IMR-90 (cell line): ENCODE data around the gene NCOA3. TPM values are rescaled to one million over a fixed set of nuclear protein-coding genes. Genes with fewer than 3 reads are reported as not detected.
"Not testable (repeated sequence)": the region's sequence is repeated elsewhere in the genome, so short reads cannot be mapped to it uniquely, and the experiment has no call there.

Source experiments
- ATAC-seq: fragments of 200-7000 bp; cut with Tn5 transposase; 2 replicates; pipeline ENCODE4 v1.9.1; 2020; ENCODE audit warnings: low read depth, mild to moderate bottlenecking, moderate library complexity
- BruUV-seq: library from RNA; stranded (reverse); fragments of 400-500 nt; replicated peaks from 2 replicates; lab custom pipeline; 2021; lab: Mats Ljungman, UMichigan
- CTCF ChIA-PET: fragments of 300-600 bp; formaldehyde crosslinking; extraction: SDS; loops from one replicate; lab custom pipeline; 2021; ENCODE audit warnings: antibody characterized with exemption; lab: Yijun Ruan, JAX
- POLR2A ChIA-PET: fragments of 300-600 bp; sonication (Branson Sonifier 250); formaldehyde crosslinking; loops from one replicate; lab custom pipeline; 2022; ENCODE audit warnings: antibody characterized with exemption; ENCODE audit not compliant: unreplicated experiment; lab: Charles Lee
- DNase-seq: peaks from one replicate; pipeline ENCODE4 v3.0.0; 2013
- H2AFZ ChIP-seq: replicated peaks from 2 replicates; pipeline ENCODE3; 2013; ENCODE audit warnings: low read length, mild to moderate bottlenecking; ENCODE audit not compliant: poor library complexity
- H2AK5ac ChIP-seq: 2 replicates; pipeline ENCODE4 v1.6.1; 2013; ENCODE audit warnings: low read depth, low read length, inconsistent platforms
- H2AK9ac ChIP-seq: replicated peaks from 2 replicates; pipeline ENCODE3; 2013; ENCODE audit warnings: mild to moderate bottlenecking, low read depth, low read length, moderate library complexity; ENCODE audit not compliant: poor library complexity
- H2BK120ac ChIP-seq: 2 replicates; pipeline ENCODE4 v1.6.1; 2013; ENCODE audit warnings: low read depth, low read length, inconsistent platforms
- H2BK15ac ChIP-seq: 3 replicates; pipeline ENCODE4 v1.6.1; 2013; ENCODE audit warnings: low read depth, low read length, inconsistent platforms
- H2BK20ac ChIP-seq: 2 replicates; pipeline ENCODE4 v1.6.1; 2013; ENCODE audit warnings: low read depth, mild to moderate bottlenecking, inconsistent platforms, low read length, moderate library complexity
- H2BK5ac ChIP-seq: 2 replicates; pipeline ENCODE4 v1.6.1; 2013; ENCODE audit warnings: mild to moderate bottlenecking, low read depth, low read length, inconsistent platforms; ENCODE audit not compliant: poor library complexity, severe bottlenecking
- H3K14ac ChIP-seq: replicated peaks from 2 replicates; pipeline ENCODE4 v1.6.1; 2013; ENCODE audit warnings: low read depth, low read length, inconsistent platforms
- H3K18ac ChIP-seq: 2 replicates; pipeline ENCODE4 v1.6.1; 2013; ENCODE audit warnings: low read depth, low read length, control low read depth
- H3K23ac ChIP-seq: 2 replicates; pipeline ENCODE4 v1.6.1; 2013; ENCODE audit warnings: low read depth, low read length, inconsistent platforms
- H3K27ac ChIP-seq: 2 replicates; pipeline ENCODE4 v1.5.1; 2013; ENCODE audit warnings: mild to moderate bottlenecking, control low read depth, low read length; ENCODE audit not compliant: insufficient read depth
- H3K27me3 ChIP-seq: 2 replicates; pipeline ENCODE4 v1.6.1; 2013; ENCODE audit warnings: low read length; ENCODE audit not compliant: control insufficient read depth, insufficient read depth
- H3K36me3 ChIP-seq: 2 replicates; pipeline ENCODE4 v1.6.1; 2013; ENCODE audit warnings: low read length, mixed read lengths; ENCODE audit not compliant: control insufficient read depth, insufficient read depth
- H3K4ac ChIP-seq: 2 replicates; pipeline ENCODE4 v1.6.1; 2013; ENCODE audit warnings: low read depth, low read length, inconsistent platforms
- H3K4me1 ChIP-seq: 2 replicates; pipeline ENCODE4 v1.6.1; 2013; ENCODE audit warnings: low read length, mixed read lengths; ENCODE audit not compliant: control insufficient read depth, insufficient read depth
- H3K4me2 ChIP-seq: 2 replicates; pipeline ENCODE4 v1.6.1; 2013; ENCODE audit warnings: low read depth, mild to moderate bottlenecking, control low read depth, low read length, moderate library complexity
- H3K4me3 ChIP-seq: 2 replicates; pipeline ENCODE4 v1.5.1; 2013; ENCODE audit warnings: low read depth, mild to moderate bottlenecking, control low read depth, low read length, moderate library complexity; ENCODE audit not compliant: insufficient read depth
- H3K56ac ChIP-seq: 2 replicates; pipeline ENCODE4 v1.6.1; 2013; ENCODE audit warnings: low read length, inconsistent platforms; ENCODE audit not compliant: insufficient read depth; ENCODE audit errors: extremely low read depth
- H3K79me1 ChIP-seq, 2 experiments: 2 replicates each; pipeline ENCODE4 v1.6.1; 2013; ENCODE audit warnings: low read length in 2 of 2, inconsistent platforms in 1 of 2, low read depth in 1 of 2
- H3K9ac ChIP-seq: 2 replicates; pipeline ENCODE4 v1.6.1; 2013; ENCODE audit warnings: low read depth, low read length, control low read depth
- H3K9me1 ChIP-seq: 2 replicates; pipeline ENCODE4 v1.6.1; 2013; ENCODE audit warnings: low read length, inconsistent platforms; ENCODE audit not compliant: insufficient read depth
- H3K9me3 ChIP-seq: 2 replicates; pipeline ENCODE4 v1.6.1; 2013; ENCODE audit warnings: low read length; ENCODE audit not compliant: control insufficient read depth, insufficient read depth
- H4K20me1 ChIP-seq: 2 replicates; pipeline ENCODE4 v1.6.1; 2013; ENCODE audit warnings: low read length, inconsistent platforms; ENCODE audit not compliant: insufficient read depth
- H4K5ac ChIP-seq: 2 replicates; pipeline ENCODE4 v1.6.1; 2013; ENCODE audit warnings: mild to moderate bottlenecking, low read depth, low read length, control low read depth
- H4K8ac ChIP-seq, 2 experiments: 2 replicates each; pipeline ENCODE4 v1.6.1; 2013; ENCODE audit warnings: low read depth in 2 of 2, low read length in 2 of 2, control low read depth in 1 of 2, inconsistent platforms in 1 of 2
- H4K91ac ChIP-seq: 2 replicates; pipeline ENCODE4 v1.6.1; 2013; ENCODE audit warnings: low read depth, low read length, inconsistent platforms; ENCODE audit not compliant: insufficient read depth
- WGBS, 2 experiments: methylation state at CpG; one replicate each; pipeline versions ENCODE4 v1.1.5 to v1.1.7; 2013; ENCODE audit warnings: missing lambda C conversion rate in 2 of 2; ENCODE audit not compliant: insufficient read length in 1 of 2; ENCODE audit errors: extremely low coverage in 2 of 2; 5-methylcytosine and 5-hydroxymethylcytosine counted together
- dilution Hi-C: fragments of 300-500 bp; cut with HindIII; formaldehyde crosslinking; loops from one replicate; pipeline ENCODE4 v1.14.3; 2018; ENCODE audit warnings: low sequenced_read_pairs; ENCODE audit not compliant: unreplicated experiment
- in situ Hi-C: fragments of 300-500 bp; cut with MboI; formaldehyde crosslinking; loops from 3 replicates; pipeline ENCODE4 v1.14.3; 2019; ENCODE audit warnings: low sequenced_read_pairs, inconsistent platforms, mixed read lengths
- intact Hi-C: fragments of 100-400 bp; cut with micrococcal nuclease; formaldehyde crosslinking; loops from 2 replicates; pipeline ENCODE4 v1.10.0; 2022
- polyA plus RNA-seq, 3 experiments: library from polyadenylated mRNA; depleted of rRNA; stranded (reverse); fragments of >200 nt; gene quantifications; 2 replicates each; pipeline ENCODE4 v1.2.3, GENCODE V29; 2012; ENCODE audit warnings: low replicate concordance in 1 of 3
- total RNA-seq: library from RNA; depleted of rRNA; stranded (reverse); fragments of >200 nt; gene quantifications from 2 replicates; pipeline ENCODE4 v1.2.3, GENCODE V29; 2012

The NCOA3 gene
- total and polyA plus RNA-seq, 2 of the 4 experiments (the other 2 are of a cell fraction), result 8.8 to 29.0 TPM

DNA sequence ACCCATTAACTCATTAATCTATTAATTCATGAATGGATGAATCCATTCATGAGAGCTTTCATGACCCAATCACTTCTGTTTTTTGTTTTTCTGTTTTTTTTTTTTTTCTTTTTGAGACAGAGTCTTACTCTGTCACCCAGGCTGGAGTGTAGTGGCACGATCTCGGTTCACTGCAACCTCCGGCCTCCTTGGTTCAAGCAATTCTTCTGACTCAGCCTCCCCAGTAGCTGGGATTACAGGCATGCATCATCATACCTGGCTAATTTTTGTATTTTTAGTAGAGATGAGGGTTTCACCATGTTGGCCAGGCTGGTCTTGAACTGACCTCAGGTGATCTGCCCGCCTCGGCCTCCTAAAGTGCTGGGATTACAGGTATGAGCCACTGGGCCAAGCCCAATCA, 39.8 kb upstream of the NCOA3 start:
- H3K56ac ChIP-seq, DNase-seq, H3K18ac ChIP-seq, H2AFZ ChIP-seq, dilution Hi-C loops, H3K9me1 ChIP-seq, CTCF ChIA-PET, H3K4me3 ChIP-seq, H3K4me2 ChIP-seq, H3K36me3 ChIP-seq, H3K27ac ChIP-seq, H2AK5ac ChIP-seq, H3K14ac ChIP-seq, H4K20me1 ChIP-seq, H4K8ac ChIP-seq, intact Hi-C loops, H4K91ac ChIP-seq, BruUV-seq, H2BK5ac ChIP-seq, H3K9ac ChIP-seq, H3K27me3 ChIP-seq, ATAC-seq, H3K4me1 ChIP-seq, POLR2A ChIA-PET, H3K79me1 ChIP-seq, H2BK15ac ChIP-seq, H2BK20ac ChIP-seq, in situ Hi-C loops, H2AK9ac ChIP-seq, H2BK120ac ChIP-seq, H3K9me3 ChIP-seq, H3K4ac ChIP-seq, H3K23ac ChIP-seq, H4K5ac ChIP-seq: not testable (repeated sequence)
- 92% methylated on average over 2 of the region's 5 CpGs; no CpG with 5 or more reads in 1 of the 2 experiments for WGBS, 2 experiments
